Ectodermal cell (in vitro differentiated cells): ENCODE data around the gene CELF2.

ENCODE experiments used
- H3K27ac ChIP-seq: 2 replicates; pipeline ENCODE4 v1.7.0; 2013; ENCODE audit warnings: mild to moderate bottlenecking, low read depth, low read length; ENCODE audit not compliant: insufficient read depth, poor library complexity, severe bottlenecking
- H3K27me3 ChIP-seq: 2 replicates; pipeline ENCODE4 v1.7.0; 2013; ENCODE audit warnings: mild to moderate bottlenecking, low read length; ENCODE audit not compliant: insufficient read depth, control insufficient read depth, poor library complexity, severe bottlenecking
- H3K36me3 ChIP-seq: one replicate; pipeline ENCODE4 v1.7.0; 2013; ENCODE audit warnings: low read length; ENCODE audit not compliant: control insufficient read depth, insufficient read depth
- H3K4me1 ChIP-seq: one replicate; pipeline ENCODE4 v1.7.0; 2013; ENCODE audit warnings: low read length; ENCODE audit not compliant: control insufficient read depth, insufficient read depth
- H3K4me3 ChIP-seq: 2 replicates; pipeline ENCODE4 v1.7.0; 2013; ENCODE audit warnings: low read depth, low read length, control low read depth; ENCODE audit not compliant: insufficient read depth
- H3K9me3 ChIP-seq: 2 replicates; pipeline ENCODE4 v1.7.0; 2013; ENCODE audit warnings: mild to moderate bottlenecking, low read length, moderate library complexity; ENCODE audit not compliant: control insufficient read depth
- WGBS, 2 experiments: methylation state at CpG; one replicate each; pipeline ENCODE4 v1.1.7; 2013; ENCODE audit warnings: missing lambda C conversion rate in 2 of 2; 5-methylcytosine and 5-hydroxymethylcytosine counted together

Gene CELF2

GRCh38 chr10:11224792-11225416 lies 207.2 kb downstream of the CELF2 start:
- H3K27me3 ChIP-seq, result no peaks in the 10 kb centered on the region
- no peak overlapping the region for H3K27ac ChIP-seq
- no peak overlapping the region for H3K4me3 ChIP-seq
- 82 to 84% methylated on average over 12 of the region's 12 CpGs for WGBS, 2 experiments
- no peaks in the 10 kb centered on the region for H3K9me3 ChIP-seq
- no peaks in the 10 kb centered on the region for H3K36me3 ChIP-seq
- H3K4me1 ChIP-seq, result peaks cover 7% of the 10 kb centered on the region

DNA sequence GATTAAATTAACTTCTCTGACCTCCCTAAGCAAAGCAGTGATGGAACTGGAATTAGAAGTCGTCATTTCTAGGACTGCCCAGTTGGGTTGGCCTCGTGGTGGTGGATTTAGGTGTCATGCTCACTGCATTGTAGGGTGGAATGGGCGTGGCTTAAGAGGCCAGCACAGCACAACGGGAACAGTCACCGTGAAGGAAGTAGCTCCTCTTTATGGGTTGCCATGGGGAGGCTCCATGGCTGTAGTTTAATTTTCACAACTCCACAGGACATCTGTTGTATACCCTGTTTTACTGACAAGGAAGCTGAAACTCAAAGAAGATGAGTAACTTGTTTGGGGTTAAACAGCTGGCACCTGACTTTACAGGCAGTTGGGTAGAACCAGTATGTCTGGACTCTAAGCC lies 208.3 kb downstream of the CELF2 start:
- 81 to 87% methylated on average over 5 of the region's 5 CpGs for WGBS, 2 experiments
- no peak overlapping the region for H3K27ac ChIP-seq
- no peaks in the 10 kb centered on the region for H3K36me3 ChIP-seq
- no peaks in the 10 kb centered on the region for H3K9me3 ChIP-seq
- peaks cover 7% of the 10 kb centered on the region for H3K4me1 ChIP-seq
- no peak overlapping the region for H3K4me3 ChIP-seq
- no peaks in the 10 kb centered on the region for H3K27me3 ChIP-seq

GRCh38 chr10:11227103-11227502 lies 209.4 kb downstream of the CELF2 start:
- Histone ChIP-seq H3K27ac (no peak overlapping the region), H3K27me3 (no peaks in the 10 kb centered on the region), H3K4me1 (peaks cover 7% of the 10 kb centered on the region), H3K9me3 (no peaks in the 10 kb centered on the region), H3K4me3 (no peak overlapping the region), H3K36me3 (no peaks in the 10 kb centered on the region)
- 91 to 94% methylated on average over 7 of the region's 7 CpGs for WGBS, 2 experiments

GRCh38 chr10:11229893-11230292 lies 212.2 kb downstream of the CELF2 start:
- WGBS, 2 experiments, result 95 to 96% methylated on average over 5 of the region's 5 CpGs
- Histone ChIP-seq H3K27ac (no peak overlapping the region), H3K9me3 (no peaks in the 10 kb centered on the region), H3K27me3 (no peaks in the 10 kb centered on the region), H3K36me3 (no peaks in the 10 kb centered on the region), H3K4me3 (no peak overlapping the region), H3K4me1 (peaks cover 7% of the 10 kb centered on the region)

- 88 to 92% methylated on average over 5 of the region's 5 CpGs for WGBS, 2 experiments
- H3K36me3 ChIP-seq, result no peaks in the 10 kb centered on the region
- peaks cover 7% of the 10 kb centered on the region for H3K4me1 ChIP-seq
- no peak overlapping the region for H3K4me3 ChIP-seq
- H3K27ac ChIP-seq, result no peak overlapping the region
- no peaks in the 10 kb centered on the region for H3K27me3 ChIP-seq
- H3K9me3 ChIP-seq, result no peaks in the 10 kb centered on the region
Observed at GRCh38 chr10:11230498-11231167, 213.0 kb downstream of the CELF2 start.

DNA sequence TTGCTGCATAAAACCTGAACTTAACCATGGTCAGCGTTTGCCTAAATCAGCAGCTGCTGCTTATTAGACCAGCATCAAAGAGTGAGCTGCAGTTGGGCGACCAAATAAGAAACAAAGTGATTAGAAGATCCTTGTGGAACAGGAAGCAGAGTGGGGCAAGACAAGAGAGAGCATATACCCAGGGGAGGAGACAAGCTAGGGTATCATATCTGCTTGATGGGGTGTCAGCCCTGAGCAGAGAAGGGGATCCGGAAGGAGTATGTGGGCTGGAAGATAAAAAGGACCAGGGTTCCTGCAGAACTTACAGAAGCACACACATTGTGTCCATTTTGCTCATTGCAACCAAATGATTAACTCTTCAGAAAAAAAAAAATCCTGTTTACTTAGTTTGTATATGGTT lies 213.6 kb downstream of the CELF2 start:
- H3K9me3 ChIP-seq, result no peaks in the 10 kb centered on the region
- H3K4me1 ChIP-seq, result peaks cover under 1% of the 10 kb centered on the region
- H3K4me3 ChIP-seq, result no peak overlapping the region
- H3K27me3 ChIP-seq, result no peaks in the 10 kb centered on the region
- H3K27ac ChIP-seq, result no peak overlapping the region
- 92 to 94% methylated on average over 3 of the region's 3 CpGs for WGBS, 2 experiments
- no peaks in the 10 kb centered on the region for H3K36me3 ChIP-seq

DNA sequence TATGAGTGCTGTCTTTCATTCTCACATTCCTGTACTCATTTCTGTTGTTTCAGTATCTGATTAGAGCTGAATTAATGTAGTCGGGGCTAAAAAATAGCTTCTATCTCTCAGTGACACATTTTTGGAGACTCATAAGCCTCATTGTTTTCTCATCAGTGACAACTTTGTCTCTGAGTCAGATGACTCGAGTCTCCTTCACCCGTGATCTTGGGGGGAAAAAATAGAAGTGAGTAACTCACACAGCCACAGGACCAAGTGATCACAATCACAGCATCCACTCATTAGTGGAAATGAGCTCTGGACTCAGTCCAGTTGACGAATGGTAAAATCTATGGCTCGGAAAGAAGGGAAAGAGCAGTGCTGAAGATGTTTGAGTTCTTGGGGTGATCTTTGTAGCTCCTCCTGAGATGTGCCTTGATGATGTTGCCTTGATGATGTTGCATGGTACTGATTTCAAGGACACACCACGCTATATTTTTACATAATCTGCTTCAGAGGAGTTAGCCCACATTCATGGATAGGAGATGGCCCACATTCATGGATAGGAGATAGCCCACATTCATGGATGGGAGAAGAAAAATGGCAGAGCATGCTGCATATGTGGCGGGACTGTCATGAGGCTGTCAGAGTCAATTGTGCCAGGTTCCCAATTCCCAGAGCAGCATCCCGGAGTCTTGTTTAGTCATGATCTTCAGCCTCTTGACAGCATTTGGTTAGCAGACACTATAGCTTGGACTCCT lies 214.7 kb downstream of the CELF2 start:
- H3K27ac ChIP-seq, result no peak overlapping the region
- no peaks in the 10 kb centered on the region for H3K4me1 ChIP-seq
- no peaks in the 10 kb centered on the region for H3K9me3 ChIP-seq
- H3K27me3 ChIP-seq, result no peaks in the 10 kb centered on the region
- H3K4me3 ChIP-seq, result no peak overlapping the region
- H3K36me3 ChIP-seq, result no peaks in the 10 kb centered on the region
- 87 to 92% methylated on average over 8 of the region's 8 CpGs for WGBS, 2 experiments

DNA sequence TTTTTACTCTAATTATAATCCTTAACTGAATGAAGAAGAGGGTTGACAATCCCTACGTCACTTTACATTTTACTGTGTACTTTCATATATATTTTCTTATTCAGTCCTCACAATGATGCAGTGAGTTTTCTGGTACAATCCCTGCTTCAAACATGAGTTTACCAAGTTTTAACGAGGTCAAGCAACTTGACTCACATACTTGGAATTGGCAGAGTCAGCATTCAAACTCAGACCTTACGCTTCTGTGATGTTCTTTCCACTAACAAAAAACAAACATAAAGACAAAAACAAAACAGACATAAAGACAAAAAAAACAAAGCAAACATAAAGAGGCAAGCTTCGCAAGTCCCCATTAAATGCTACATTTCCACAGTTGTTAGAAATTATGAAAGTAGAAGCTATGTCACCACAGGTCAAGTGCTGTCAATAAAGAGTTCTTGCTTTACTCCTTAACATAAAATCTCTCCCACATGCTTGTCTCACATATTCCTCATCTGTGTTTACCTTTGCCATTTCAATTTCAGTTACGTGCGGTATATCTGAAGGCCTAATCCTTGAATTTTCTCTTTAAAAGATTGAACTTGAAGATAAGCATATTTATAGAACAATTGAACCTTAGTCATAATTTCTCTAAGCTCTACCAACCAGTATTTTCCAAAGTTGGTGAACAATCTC lies 217.3 kb downstream of the CELF2 start:
- Histone ChIP-seq H3K36me3 (no peaks in the 10 kb centered on the region), H3K9me3 (no peaks in the 10 kb centered on the region), H3K4me1 (no peaks in the 10 kb centered on the region), H3K27ac (no peak overlapping the region), H3K27me3 (no peaks in the 10 kb centered on the region), H3K4me3 (no peak overlapping the region)
- WGBS, 2 experiments, result 95 to 96% methylated on average over 6 of the region's 6 CpGs

GRCh38 chr10:11235771-11236170 lies 218.1 kb downstream of the CELF2 start:
- WGBS, 2 experiments, result 92 to 95% methylated on average over 2 to 3 of the region's 4 CpGs
- Histone ChIP-seq H3K27me3 (no peaks in the 10 kb centered on the region), H3K9me3 (no peaks in the 10 kb centered on the region), H3K4me1 (no peaks in the 10 kb centered on the region), H3K4me3 (no peak overlapping the region), H3K27ac (no peak overlapping the region), H3K36me3 (no peaks in the 10 kb centered on the region)

GRCh38 chr10:11236234-11236633 lies 218.6 kb downstream of the CELF2 start:
- Histone ChIP-seq H3K27me3 (no peaks in the 10 kb centered on the region), H3K4me1 (no peaks in the 10 kb centered on the region), H3K36me3 (no peaks in the 10 kb centered on the region), H3K9me3 (no peaks in the 10 kb centered on the region), H3K4me3 (no peak overlapping the region), H3K27ac (no peak overlapping the region)
- WGBS, 2 experiments, result 73% methylated on average over 2 of the region's 2 CpGs
